ENCODE data around the gene CDH4. TPM values are rescaled to one million over a fixed set of nuclear protein-coding genes. Genes with fewer than 3 reads are reported as not detected.

Gene CDH4
- total RNA-seq, 1 donor from 2014 or later, result 3.2 TPM

DNA sequence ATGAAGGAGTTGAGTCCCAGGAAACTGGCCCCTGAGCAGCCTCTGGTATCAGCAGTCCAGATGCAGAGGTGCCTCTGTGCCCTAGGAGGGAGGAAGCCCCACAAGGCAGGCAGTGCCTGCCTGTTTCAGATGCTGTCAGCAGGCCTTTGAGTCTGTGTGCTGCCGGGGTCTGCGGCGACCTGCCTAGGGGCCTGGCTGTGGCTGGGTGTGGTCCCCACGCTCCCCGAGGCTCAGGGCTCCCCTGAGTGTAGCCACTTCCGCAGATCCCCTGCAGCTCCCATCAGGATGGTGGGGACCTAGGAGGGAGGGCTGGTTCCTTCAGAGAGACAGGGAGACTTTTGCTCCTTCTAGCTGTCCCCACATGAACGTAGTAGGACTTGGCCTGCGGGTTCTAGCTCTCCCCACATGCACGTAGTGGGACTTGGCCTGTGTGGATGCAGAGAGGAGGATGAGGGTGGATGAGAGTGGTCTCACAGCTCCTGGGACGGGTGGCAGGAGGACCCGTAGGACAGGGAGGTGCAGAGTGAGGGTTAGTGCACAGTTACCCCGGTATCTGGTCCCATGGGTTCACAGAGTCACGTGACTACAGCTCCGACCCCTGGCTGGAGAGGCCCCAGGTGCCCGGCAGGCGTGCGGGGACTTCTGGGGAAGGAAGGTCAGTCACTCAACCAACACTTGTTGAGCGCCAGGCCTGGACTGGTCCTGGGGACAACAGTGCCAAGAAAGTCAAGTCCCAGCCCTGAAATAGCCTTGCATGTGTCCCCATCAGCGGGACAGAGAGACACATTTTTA lies 41.0 kb downstream of the CDH4 start:
- H3K4me3 Mint-ChIP-seq (ENCODE audit: unreplicated experiment), result no peak overlapping the region
- Histone ChIP-seq H2AFZ (ENCODE audit: low read depth, low read length) (no peak overlapping the region), H3K4me2 (ENCODE audit: low read length) (no peak overlapping the region), H3K9me3 (ENCODE audit: insufficient read depth, low read depth, low read length) (peaks cover 2% of the 10 kb centered on the region), H3K4me3 (ENCODE audit: insufficient read depth, low read depth, low read length) (no peak overlapping the region), H3K4me1 (ENCODE audit: insufficient read depth, low read length) (peaks cover 23% of the 10 kb centered on the region), H4K20me1 (ENCODE audit: insufficient read depth, low read length) (peaks cover 4% of the 10 kb centered on the region), H3K27me3 (ENCODE audit: insufficient read depth, low read length) (no peaks in the 10 kb centered on the region), H3K36me3 (ENCODE audit: insufficient read depth, low read length) (no peaks in the 10 kb centered on the region), H3K9ac (ENCODE audit: low read length) (no peak overlapping the region), H3K79me2 (ENCODE audit: insufficient read depth, low read length) (peaks cover 12% of the 10 kb centered on the region), H3K27ac (ENCODE audit: low read depth, low read length) (no peak overlapping the region)
- peaks cover 4% of the 10 kb centered on the region for H3K36me3 Mint-ChIP-seq (ENCODE audit: low read depth, unreplicated experiment)
- TF ChIP-seq EZH2 (IDR thresholded peaks at IDR 0.05; ENCODE audit: insufficient read depth, low read length) (no peak), CTCF (IDR thresholded peaks at IDR 0.05; ENCODE audit: insufficient read depth, low read depth, low read length) (no peak)
- DNase-seq (ENCODE audit: low read depth) (no peak), FAIRE-seq (no peak)
- peaks cover 16% of the 10 kb centered on the region for H3K4me1 Mint-ChIP-seq (ENCODE audit: low read depth, unreplicated experiment)
- peaks cover 27% of the 10 kb centered on the region for H3K27me3 Mint-ChIP-seq (ENCODE audit: low read depth, unreplicated experiment)
- peaks cover 5% of the 10 kb centered on the region for H3K9me3 Mint-ChIP-seq (ENCODE audit: unreplicated experiment)
- H3K27ac Mint-ChIP-seq (ENCODE audit: unreplicated experiment), result no peak overlapping the region

- TF ChIP-seq EZH2 (IDR thresholded peaks at IDR 0.05; ENCODE audit: insufficient read depth, low read length) (no peak), CTCF (IDR thresholded peaks at IDR 0.05; ENCODE audit: insufficient read depth, low read depth, low read length) (no peak)
- Mint-ChIP-seq H3K4me1 (ENCODE audit: low read depth, unreplicated experiment) (peaks cover 16% of the 10 kb centered on the region), H3K27ac (ENCODE audit: unreplicated experiment) (no peak overlapping the region), H3K36me3 (ENCODE audit: low read depth, unreplicated experiment) (peaks cover 6% of the 10 kb centered on the region), H3K4me3 (ENCODE audit: unreplicated experiment) (no peak overlapping the region), H3K27me3 (ENCODE audit: low read depth, unreplicated experiment) (peaks cover 23% of the 10 kb centered on the region), H3K9me3 (ENCODE audit: unreplicated experiment) (peaks cover 8% of the 10 kb centered on the region)
- Histone ChIP-seq H3K4me3 (ENCODE audit: insufficient read depth, low read depth, low read length) (no peak overlapping the region), H3K27me3 (ENCODE audit: insufficient read depth, low read length) (no peaks in the 10 kb centered on the region), H3K9me3 (ENCODE audit: insufficient read depth, low read depth, low read length) (peaks cover 2% of the 10 kb centered on the region), H3K79me2 (ENCODE audit: insufficient read depth, low read length) (peaks cover 12% of the 10 kb centered on the region), H3K9ac (ENCODE audit: low read length) (no peak overlapping the region), H3K36me3 (ENCODE audit: insufficient read depth, low read length) (no peaks in the 10 kb centered on the region), H3K4me1 (ENCODE audit: insufficient read depth, low read length) (peaks cover 27% of the 10 kb centered on the region), H3K27ac (ENCODE audit: low read depth, low read length) (no peak overlapping the region), H3K4me2 (ENCODE audit: low read length) (no peak overlapping the region), H2AFZ (ENCODE audit: low read depth, low read length) (no peak overlapping the region), H4K20me1 (ENCODE audit: insufficient read depth, low read length) (peaks cover 8% of the 10 kb centered on the region)
- FAIRE-seq (no peak), DNase-seq (ENCODE audit: low read depth) (no peak)
Observed at GRCh38 chr20:61293951-61294350, 41.9 kb downstream of the CDH4 start.

DNA sequence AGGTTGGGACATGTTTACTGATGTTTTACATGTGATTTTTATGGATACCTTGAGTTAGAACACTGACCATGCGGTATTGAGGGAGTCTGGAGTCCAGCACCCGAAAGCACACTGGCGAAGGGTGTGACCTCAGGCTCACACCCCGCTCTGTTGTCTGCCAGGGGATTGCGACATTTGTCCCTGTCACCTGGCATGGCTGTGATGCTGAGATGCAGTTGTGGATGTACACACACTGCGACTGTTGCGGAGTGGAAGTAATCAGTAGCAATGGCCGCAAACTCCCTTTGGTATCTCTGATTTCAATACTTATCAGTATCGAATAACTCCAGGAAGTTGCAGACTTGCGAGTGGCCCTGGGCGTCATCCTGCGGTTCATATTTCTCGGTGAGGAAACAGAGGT lies 43.2 kb downstream of the CDH4 start:
- H3K4me3 Mint-ChIP-seq (ENCODE audit: unreplicated experiment), result no peak overlapping the region
- Histone ChIP-seq H3K4me2 (ENCODE audit: low read length) (no peak overlapping the region), H3K9me3 (ENCODE audit: insufficient read depth, low read depth, low read length) (no peaks in the 10 kb centered on the region), H4K20me1 (ENCODE audit: insufficient read depth, low read length) (peaks cover 9% of the 10 kb centered on the region), H3K4me3 (ENCODE audit: insufficient read depth, low read depth, low read length) (no peak overlapping the region), H3K4me1 (ENCODE audit: insufficient read depth, low read length) (peaks cover 27% of the 10 kb centered on the region), H3K27ac (ENCODE audit: low read depth, low read length) (no peak overlapping the region), H3K79me2 (ENCODE audit: insufficient read depth, low read length) (peaks cover 12% of the 10 kb centered on the region), H2AFZ (ENCODE audit: low read depth, low read length) (no peak overlapping the region), H3K9ac (ENCODE audit: low read length) (no peak overlapping the region), H3K27me3 (ENCODE audit: insufficient read depth, low read length) (no peaks in the 10 kb centered on the region), H3K36me3 (ENCODE audit: insufficient read depth, low read length) (no peaks in the 10 kb centered on the region)
- peaks cover 6% of the 10 kb centered on the region for H3K36me3 Mint-ChIP-seq (ENCODE audit: low read depth, unreplicated experiment)
- H3K9me3 Mint-ChIP-seq (ENCODE audit: unreplicated experiment), result peaks cover 9% of the 10 kb centered on the region
- no peak overlapping the region for H3K27ac Mint-ChIP-seq (ENCODE audit: unreplicated experiment)
- TF ChIP-seq CTCF (IDR thresholded peaks at IDR 0.05; ENCODE audit: insufficient read depth, low read depth, low read length) (no peak), EZH2 (IDR thresholded peaks at IDR 0.05; ENCODE audit: insufficient read depth, low read length) (no peak)
- no peak for DNase-seq (ENCODE audit: low read depth)
- peaks cover 24% of the 10 kb centered on the region for H3K27me3 Mint-ChIP-seq (ENCODE audit: low read depth, unreplicated experiment)
- H3K4me1 Mint-ChIP-seq (ENCODE audit: low read depth, unreplicated experiment), result peaks cover 16% of the 10 kb centered on the region
- no peak for FAIRE-seq

Data from astrocyte (in vitro differentiated cells and primary cell).